GM18870 (cell line): ENCODE measurements around the gene IFITM1.
"Not testable (repeated sequence)": the region's sequence is repeated elsewhere in the genome, so short reads cannot be mapped to it uniquely, and the experiment has no call there.

Source experiments
- ATAC-seq: cut with Tn5 transposase; IDR thresholded peaks from one replicate; pipeline ENCODE4 v1.9.1; 2021; ENCODE audit warnings: moderate library complexity; ENCODE audit not compliant: unreplicated experiment

Gene IFITM1

GRCh38 chr11:362642-363442 lies 49.0 kb downstream of the IFITM1 start:
- ATAC-seq: no peak

GRCh38 chr11:363443-363805 lies 49.6 kb downstream of the IFITM1 start:
- not testable (repeated sequence) for ATAC-seq

GRCh38 chr11:363948-364761 lies 50.3 kb downstream of the IFITM1 start:
- no peak for ATAC-seq
